ENCODE results near the gene IGSF8. TPM values are rescaled to one million over a fixed set of nuclear protein-coding genes. Genes with fewer than 3 reads are reported as not detected.

IGSF8 gene
- total RNA-seq, 1 experiment from 2014 or later = 35.6 TPM

- H2AFZ ChIP-seq (ENCODE audit: low read depth, low read length, poor library complexity, severe bottlenecking) = no peak overlapping the region
These were observed 1.1 kb downstream of the IGSF8 start for GRCh38 chr1:160097151-160097910.

GRCh38 chr1:160096274-160097116 lies 1.9 kb downstream of the IGSF8 start:
- RAD21 ChIA-PET (ENCODE audit: low non-redundant PET in 1 of 2, low total read pairs in 2 of 2, uncharacterized antibody in 2 of 2, unreplicated experiment in 2 of 2) = no interaction called here
- H3K9me2 ChIP-seq (ENCODE audit: insufficient read depth) = no peaks in the 10 kb centered on the region
- no peak overlapping the region for H3K27ac ChIP-seq (ENCODE audit: low read depth, low read length)
- TF ChIP-seq SP1 (IDR thresholded peaks at IDR 0.05; ENCODE audit: low read depth) (no peak), EZH2 (IDR thresholded peaks at IDR 0.05) (no peak), CEBPB (IDR thresholded peaks at IDR 0.05; ENCODE audit: low read depth) (no peak), EGR1 (IDR thresholded peaks at IDR 0.05; ENCODE audit: low read depth) (no peak), ZFX (IDR thresholded peaks at IDR 0.05) (no peak), FOSL1 (IDR thresholded peaks at IDR 0.05; ENCODE audit: low read depth) (no peak), ATF3 (IDR thresholded peaks at IDR 0.05) (no peak), TCF7L2 (IDR thresholded peaks at IDR 0.05; ENCODE audit: borderline replicate concordance, extremely low read depth, insufficient read depth, insufficient read length) (no peak), EZH2phosphoT487 (IDR thresholded peaks at IDR 0.05; ENCODE audit: borderline replicate concordance) (no peak), MAX (IDR thresholded peaks at IDR 0.05) (no peak)
- no peak overlapping the region for H2AFZ ChIP-seq (ENCODE audit: low read depth, low read length, poor library complexity, severe bottlenecking)
- no peaks in the 10 kb centered on the region for H3K27me3 ChIP-seq (ENCODE audit: insufficient read depth, low read length)
- BruUV-seq (replicated peaks) = no TSS peak
- peaks cover 4% of the 10 kb centered on the region; the same call in 1 of the 2 replicates for H3K79me2 ChIP-seq (ENCODE audit: insufficient read depth, low read length)
- CTCF ChIA-PET = interaction anchor here (3.3 to 4.2 kb wide), 2 partner anchors 11 to 156 kb away, joined by 15 to 30 read pairs; no protein-coding TSS in a partner anchor
- H3K9ac ChIP-seq (ENCODE audit: low read length) = no peak overlapping the region
- intact Hi-C loops (cut with micrococcal nuclease) = no loop called here
- no peaks in the 10 kb centered on the region; a peak in 1 of 4 replicates for H3K36me3 ChIP-seq (ENCODE audit: control insufficient read depth in 1 of 2, insufficient read depth in 2 of 2, low read length in 2 of 2)
- no peaks in the 10 kb centered on the region for H3K9me3 ChIP-seq (ENCODE audit: control insufficient read depth in 1 of 2, insufficient read depth in 1 of 2, low read depth in 1 of 2, low read length in 2 of 2)
- H3K4me1 ChIP-seq (ENCODE audit: control insufficient read depth in 1 of 2, insufficient read depth in 2 of 2, low read length in 2 of 2) = peaks cover 11 to 27% of the 10 kb centered on the region in 2 experiments
- H3K4me3 ChIP-seq (replicated peaks in 1 of 2; ENCODE audit: low read depth in 1 of 2, low read length in 2 of 2) = no peak overlapping the region
- no peaks in the 10 kb centered on the region for H4K20me1 ChIP-seq (ENCODE audit: insufficient read depth)
- H3K4me2 ChIP-seq (ENCODE audit: low read length) = peak overlapping the region; percentile 98; the same call in 1 of the 2 replicates
- no peak for ATAC-seq
- DNase-seq (ENCODE audit: low read depth, low spot score) = no peak
- POLR2A ChIA-PET = no interaction called here

More at GRCh38 chr1:160097151-160097910, 1.1 kb downstream of the IGSF8 start:
- H3K9me3 ChIP-seq (ENCODE audit: control insufficient read depth in 1 of 2, insufficient read depth in 1 of 2, low read depth in 1 of 2, low read length in 2 of 2) = no peaks in the 10 kb centered on the region
- H4K20me1 ChIP-seq (ENCODE audit: insufficient read depth) = no peaks in the 10 kb centered on the region
- H3K4me1 ChIP-seq (ENCODE audit: control insufficient read depth in 1 of 2, insufficient read depth in 2 of 2, low read length in 2 of 2) = peaks cover 11 to 28% of the 10 kb centered on the region in 2 experiments
- DNase-seq (ENCODE audit: low read depth, low spot score) (no peak), ATAC-seq (no peak)
- no peak for TF ChIP-seq RAD21 (IDR thresholded peaks at IDR 0.05; ENCODE audit: low read depth)
- TF ChIP-seq CBX3 (IDR thresholded peaks at IDR 0.05; ENCODE audit: low read depth) = no peak
- no peak for TF ChIP-seq SRF (IDR thresholded peaks at IDR 0.05; ENCODE audit: low read depth)
- TF ChIP-seq EZH2phosphoT487 (IDR thresholded peaks at IDR 0.05; ENCODE audit: borderline replicate concordance) = no peak
- no peak for TF ChIP-seq SIN3A (IDR thresholded peaks at IDR 0.05; ENCODE audit: low read depth)
- TF ChIP-seq POLR2AphosphoS5 (IDR thresholded peaks at IDR 0.05; ENCODE audit: low read depth, low read length) = no peak
- TF ChIP-seq EZH2 (IDR thresholded peaks at IDR 0.05) = no peak
- no peak for TF ChIP-seq FOSL1 (IDR thresholded peaks at IDR 0.05; ENCODE audit: low read depth)
- TF ChIP-seq YY1 (IDR thresholded peaks at IDR 0.05; ENCODE audit: extremely low read depth, insufficient replicate concordance, low read depth, low read length) = no peak
- no peak for TF ChIP-seq ZNF274 (IDR thresholded peaks at IDR 0.05; ENCODE audit: low read depth, low read length)
- no peak for TF ChIP-seq ELF1 (IDR thresholded peaks at IDR 0.05; ENCODE audit: borderline replicate concordance, low read depth)
- H3K79me2 ChIP-seq (ENCODE audit: insufficient read depth, low read length) = peaks cover 4% of the 10 kb centered on the region; the same call in 1 of the 2 replicates
- no peaks in the 10 kb centered on the region for H3K36me3 ChIP-seq (ENCODE audit: control insufficient read depth in 1 of 2, insufficient read depth in 2 of 2, low read length in 2 of 2)
- peak overlapping the region; percentile 81 for H3K9ac ChIP-seq (ENCODE audit: low read length)
- H3K4me3 ChIP-seq (replicated peaks in 1 of 2; ENCODE audit: low read depth in 1 of 2, low read length in 2 of 2) = peak overlapping the region; percentile 76 to 90
- peak overlapping the region; percentile 98 for H3K4me2 ChIP-seq (ENCODE audit: low read length)
- POLR2A ChIA-PET = interaction anchor here (1.7 kb wide), 1 partner anchor 9 kb away, joined by 3 read pairs; no protein-coding TSS in a partner anchor
- no peaks in the 10 kb centered on the region for H3K9me2 ChIP-seq (ENCODE audit: insufficient read depth)
- RAD21 ChIA-PET (ENCODE audit: low non-redundant PET in 1 of 2, low total read pairs in 2 of 2, uncharacterized antibody in 2 of 2, unreplicated experiment in 2 of 2) = no interaction called here
- H3K27ac ChIP-seq (ENCODE audit: low read depth, low read length) = peak overlapping the region; percentile 60; the same call in 1 of the 2 replicates
- TSS peak; percentile 66 for BruUV-seq (replicated peaks)
- intact Hi-C loops (cut with micrococcal nuclease) = no loop called here
- CTCF ChIA-PET = interaction anchor here (1.9 to 4.2 kb wide), 6 partner anchors 11 to 279 kb away, joined by 8 to 30 read pairs (median 10); no protein-coding TSS in a partner anchor
- no peaks in the 10 kb centered on the region for H3K27me3 ChIP-seq (ENCODE audit: insufficient read depth, low read length)
